Left lung (tissue), 10 donors: ENCODE measurements around the gene S100A2. TPM values are rescaled to one million over a fixed set of nuclear protein-coding genes. Genes with fewer than 3 reads are reported as not detected.
"Not testable (repeated sequence)": the region's sequence is repeated elsewhere in the genome, so short reads cannot be mapped to it uniquely, and the experiment has no call there.

Experiments
- ATAC-seq: fragments of 200-7000 bp; cut with Tn5 transposase; one replicate; pipeline ENCODE4 v1.9.1; 2020; ENCODE audit warnings: moderate library complexity
- DNase-seq, 4 donors: peaks; one replicate each; pipeline ENCODE4 v3.0.0-alpha.2; 2013 to 2020
- H3K27ac ChIP-seq, 2 donors: fragments of 200-600 bp; sonication (generic) in 1 of 2; one replicate each; pipeline versions ENCODE4 v1.5.0 to v1.8.0; 2020 to 2021
- H3K27me3 ChIP-seq, 2 donors: fragments of 200-600 bp; sonication (generic) in 1 of 2; one replicate each; pipeline versions ENCODE4 v1.5.0 to v1.8.0; 2020 to 2021
- H3K36me3 ChIP-seq, 2 donors: fragments of 200-600 bp; sonication (generic) in 1 of 2; one replicate each; pipeline versions ENCODE4 v1.5.0 to v1.8.0; 2020 to 2021
- H3K4me1 ChIP-seq, 2 donors: fragments of 200-600 bp; one replicate each; pipeline ENCODE4 v1.8.0; 2021
- H3K4me3 ChIP-seq, 2 donors: fragments of 200-600 bp; sonication (generic) in 1 of 2; one replicate each; pipeline versions ENCODE4 v1.5.0 to v1.8.0; 2020 to 2021; ENCODE audit warnings: mild to moderate bottlenecking in 1 of 2
- H3K9me3 ChIP-seq, 2 donors: fragments of 200-600 bp; sonication (generic) in 1 of 2; one replicate each; pipeline versions ENCODE4 v1.5.0 to v1.8.0; 2020 to 2021
- CTCF ChIP-seq, 2 donors: fragments of 200-600 bp; sonication (generic) in 1 of 2; IDR thresholded peaks; one replicate each; pipeline versions ENCODE4 v1.5.0 to v1.8.0; 2021; ENCODE audit warnings: antibody characterized with exemption in 2 of 2
- intact Hi-C, 2 donors: fragments of 100-400 bp; cut with DNase I; formaldehyde crosslinking; loops; one replicate each; pipeline versions ENCODE4 v1.11.2 to v1.14.2; 2022
- polyA plus RNA-seq, 6 donors: library from polyadenylated mRNA; unstranded; fragments of 120-200 nt; gene quantifications; one replicate each; pipeline ENCODE4 v1.2.1, GENCODE V29; 2013; ENCODE audit not compliant: insufficient read length in 6 of 6
- total RNA-seq, 2 donors: library from RNA; stranded (reverse); fragmentation: NEBNext Ultra II Directional; extraction: Animal tissue kit (Norgen Biotek cat#: 25700); gene quantifications; one replicate each; pipeline ENCODE4 v1.2.1, GENCODE V29; 2021
- donor health status: DM: no; HTN: yes; CAD: no.
- donor health status: DM: no; HTN: no; CAD: no.

S100A2 gene
- total and polyA plus RNA-seq, 8 donors: 0.51 to 25.9 (median 1.0) TPM

- DNase-seq (no peak), ATAC-seq (no peak)
- no peak overlapping the region for H3K27ac ChIP-seq
- intact Hi-C loops: no loop called here
- H3K9me3 ChIP-seq: no peaks in the 10 kb centered on the region
- TF ChIP-seq CTCF (IDR thresholded peaks at IDR 0.05): no peak
- H3K27me3 ChIP-seq: no peaks in the 10 kb centered on the region
- no peak overlapping the region for H3K4me3 ChIP-seq
- peaks cover 4 to 24% of the 10 kb centered on the region in 2 donors for H3K4me1 ChIP-seq
- H3K36me3 ChIP-seq: no peaks in the 10 kb centered on the region
These were observed 11.5 kb upstream of the S100A2 start for GRCh38 chr1:153577138-153577537.

GRCh38 chr1:153575497-153575896, 9.9 kb upstream of the S100A2 start:
- ATAC-seq, H3K4me3 ChIP-seq, DNase-seq, H3K9me3 ChIP-seq, H3K27me3 ChIP-seq, intact Hi-C loops, H3K36me3 ChIP-seq, H3K27ac ChIP-seq: not testable (repeated sequence)
- H3K4me1 ChIP-seq: peaks cover 4 to 31% of the 10 kb centered on the region in 2 donors

- H3K9me3 ChIP-seq, H3K4me3 ChIP-seq, ATAC-seq, H3K27me3 ChIP-seq, H3K27ac ChIP-seq, H3K36me3 ChIP-seq, DNase-seq, intact Hi-C loops: not testable (repeated sequence)
- peaks cover 4 to 31% of the 10 kb centered on the region in 2 donors for H3K4me1 ChIP-seq
These were observed 9.4 kb upstream of the S100A2 start for GRCh38 chr1:153575081-153575491.

GRCh38 chr1:153573351-153573750, 7.7 kb upstream of the S100A2 start:
- no peaks in the 10 kb centered on the region for H3K27me3 ChIP-seq
- no peak overlapping the region for H3K4me3 ChIP-seq
- no peaks in the 10 kb centered on the region for H3K9me3 ChIP-seq
- no peaks in the 10 kb centered on the region for H3K36me3 ChIP-seq
- peaks cover 5 to 38% of the 10 kb centered on the region in 2 donors for H3K4me1 ChIP-seq
- ATAC-seq: no peak
- TF ChIP-seq CTCF (IDR thresholded peaks at IDR 0.05): no peak
- peak overlapping the region; percentile 67 to 83 for H3K27ac ChIP-seq
- no peak for DNase-seq
- intact Hi-C loops: no loop called here

GRCh38 chr1:153572569-153573015, 6.9 kb upstream of the S100A2 start:
- intact Hi-C loops: no loop called here
- H3K27me3 ChIP-seq: no peaks in the 10 kb centered on the region
- H3K27ac ChIP-seq: peak overlapping the region; percentile 67 to 83
- TF ChIP-seq CTCF (IDR thresholded peaks at IDR 0.05): peak; percentile 82 to 84
- peaks cover 13 to 46% of the 10 kb centered on the region in 2 donors for H3K4me1 ChIP-seq
- H3K4me3 ChIP-seq: no peak overlapping the region
- ATAC-seq (peak; percentile 91), DNase-seq (peak; percentile 41 to 88 (median 82))
- H3K36me3 ChIP-seq: no peaks in the 10 kb centered on the region
- H3K9me3 ChIP-seq: no peaks in the 10 kb centered on the region

GRCh38 chr1:153571706-153572105, 6.1 kb upstream of the S100A2 start:
- H3K27me3 ChIP-seq: no peaks in the 10 kb centered on the region
- TF ChIP-seq CTCF (IDR thresholded peaks at IDR 0.05): no peak
- no peaks in the 10 kb centered on the region for H3K9me3 ChIP-seq
- peak overlapping the region in 1 of 2 donors; percentile 83 for H3K27ac ChIP-seq
- no peaks in the 10 kb centered on the region for H3K36me3 ChIP-seq
- H3K4me1 ChIP-seq: peaks cover 22 to 51% of the 10 kb centered on the region in 2 donors
- intact Hi-C loops: no loop called here
- DNase-seq (no peak), ATAC-seq (no peak)
- H3K4me3 ChIP-seq: no peak overlapping the region
